HepG2 (cell line): ENCODE data around the gene EPG5. TPM values are rescaled to one million over a fixed set of nuclear protein-coding genes. Genes with fewer than 3 reads are reported as not detected.

ENCODE experiments used
- ATAC-seq: fragments of 200-7000 bp; cut with Tn5 transposase; 3 replicates; pipeline ENCODE4 v1.9.1; 2020; ENCODE audit warnings: mild to moderate bottlenecking, moderate library complexity
- BruUV-seq: library from RNA; stranded (reverse); fragments of 400-500 nt; replicated peaks from 2 replicates; lab custom pipeline; 2021; lab: Mats Ljungman, UMichigan
- CTCF ChIA-PET: fragments of 300-600 bp; formaldehyde crosslinking; extraction: SDS; loops from one replicate; lab custom pipeline; 2021; ENCODE audit warnings: low total read pairs, inconsistent platforms, low intra/inter-chr PET ratio; lab: Yijun Ruan, JAX
- POLR2A ChIA-PET: fragments of 350-600 bp; sonication (Branson Sonifier 250); formaldehyde crosslinking; loops from one replicate; lab custom pipeline; 2020; ENCODE audit warnings: antibody characterized with exemption, inconsistent platforms; lab: Yijun Ruan, JAX
- DNase-seq: peaks from one replicate; pipeline ENCODE4 v3.0.0-alpha.2; 2015; ENCODE audit warnings: low spot score
- FAIRE-seq: peaks from 3 replicates; lab custom pipeline; 2011; peaks lifted over from hg19 to GRCh38; lab: Jason Lieb, UNC
- H2AFZ ChIP-seq: one replicate; pipeline ENCODE4 v1.6.1; 2011; ENCODE audit warnings: low read length, inconsistent platforms
- H3K27ac ChIP-seq: fragments of 300-600 bp; 3 replicates; pipeline ENCODE4 v1.8.0; 2011; ENCODE audit warnings: mixed run types, mild to moderate bottlenecking, mixed read lengths, low read length, inconsistent platforms; ENCODE audit not compliant: insufficient read depth; ENCODE audit errors: extremely low read length
- H3K27me3 ChIP-seq, 2 experiments: fragments of 200-600 bp in 1 of 2; 2 replicates in 1 of 2; 3 replicates in 1 of 2; pipeline versions ENCODE4 v1.6.0 to v1.8.0; 2011; ENCODE audit warnings: low read length in 2 of 2, mild to moderate bottlenecking in 2 of 2, moderate library complexity in 2 of 2, inconsistent platforms in 1 of 2; ENCODE audit not compliant: insufficient read depth in 2 of 2, control insufficient read depth in 1 of 2
- H3K36me3 ChIP-seq, 2 experiments: fragments of 200-600 bp in 1 of 2; replicated peaks in 1 of 2; 2 replicates in 1 of 2; 3 replicates in 1 of 2; pipeline versions ENCODE4 v1.5.1 to v1.8.0; 2011; ENCODE audit warnings: low read length in 2 of 2, inconsistent platforms in 1 of 2; ENCODE audit not compliant: insufficient read depth in 2 of 2, control insufficient read depth in 1 of 2
- H3K4me1 ChIP-seq: 2 replicates; pipeline ENCODE4 v1.5.1; 2012; ENCODE audit warnings: low read length, inconsistent platforms; ENCODE audit not compliant: insufficient read depth
- H3K4me2 ChIP-seq: 2 replicates; pipeline ENCODE4 v1.6.0; 2011; ENCODE audit warnings: low read depth, low read length, inconsistent platforms
- H3K4me3 ChIP-seq, 3 experiments: fragments of 200-600 bp in 1 of 3; sonication (generic), shearing (Covaris generic) in 1 of 3; replicated peaks in 1 of 3; 2 replicates each; pipeline ENCODE4 v1.5.1; 2011 to 2016; ENCODE audit warnings: low read length in 3 of 3, inconsistent platforms in 2 of 3, low read depth in 2 of 3, mild to moderate bottlenecking in 2 of 3, control low read depth in 1 of 3, mixed read lengths in 1 of 3; ENCODE audit not compliant: insufficient read depth in 1 of 3
- H3K79me2 ChIP-seq: one replicate; pipeline ENCODE4 v1.6.1; 2011; ENCODE audit warnings: low read length, inconsistent platforms; ENCODE audit not compliant: insufficient read depth
- H3K9ac ChIP-seq: 2 replicates; pipeline ENCODE4 v1.6.0; 2011; ENCODE audit warnings: mild to moderate bottlenecking, low read depth, low read length, inconsistent platforms; ENCODE audit not compliant: insufficient read depth
- H3K9me3 ChIP-seq: 2 replicates; pipeline ENCODE4 v1.5.1; 2012; ENCODE audit warnings: mild to moderate bottlenecking, low read length
- H4K20me1 ChIP-seq: 2 replicates; pipeline ENCODE4 v1.6.0; 2011; ENCODE audit warnings: inconsistent platforms, mild to moderate bottlenecking, low read length, moderate library complexity; ENCODE audit not compliant: insufficient read depth
- DPF2 ChIP-seq: sonication (generic); formaldehyde crosslinking; IDR thresholded peaks from 2 replicates; pipeline ENCODE4 v1.4.0; 2020; ENCODE audit warnings: mild to moderate bottlenecking, low read depth, missing genetic modification reagents, borderline replicate concordance
- HNRNPH1 ChIP-seq: fragments of 200-400 bp; formaldehyde crosslinking; optimal IDR thresholded peaks from 2 replicates; pipeline ENCODE3; 2017; ENCODE audit warnings: mild to moderate bottlenecking, low read depth, low read length
- SUZ12 ChIP-seq: fragments of 150-350 bp; IDR thresholded peaks from 2 replicates; pipeline ENCODE4 v1.6.1; 2014; ENCODE audit warnings: low read depth, low read length
- ZNF510 ChIP-seq: sonication (generic); formaldehyde crosslinking; IDR thresholded peaks from 2 replicates; pipeline ENCODE4 v1.4.0; 2020; ENCODE audit warnings: low read depth, mild to moderate bottlenecking, missing genetic modification reagents
- ZNF614 ChIP-seq: IDR thresholded peaks from 2 replicates; pipeline ENCODE4 v1.6.1; 2018; ENCODE audit warnings: missing biosample characterization, missing genetic modification reagents, inconsistent platforms, borderline replicate concordance
- ZNF7 ChIP-seq: IDR thresholded peaks from 2 replicates; pipeline ENCODE4 v1.6.1; 2016; ENCODE audit warnings: missing biosample characterization, missing genetic modification reagents
- ZNF772 ChIP-seq: sonication (generic); formaldehyde crosslinking; IDR thresholded peaks from 2 replicates; pipeline ENCODE4 v1.5.0; 2020; ENCODE audit warnings: mild to moderate bottlenecking, missing genetic modification reagents
- WGBS: methylation state at CpG from one replicate; pipeline ENCODE4 v1.1.6; 2017; ENCODE audit warnings: low lambda C conversion rate; 5-methylcytosine and 5-hydroxymethylcytosine counted together
- in situ Hi-C: cut with HindIII; loops from 2 replicates; pipeline ENCODE4 v1.10.0; 2017; ENCODE audit warnings: low pct_unique_long_range_greater_than_20kb; ENCODE audit not compliant: extremely low pct_ligation_motif_present
- intact Hi-C: fragments of 100-400 bp; cut with micrococcal nuclease; formaldehyde crosslinking; loops from one replicate; pipeline ENCODE4 v1.10.0; 2022; ENCODE audit not compliant: unreplicated experiment
- polyA plus RNA-seq, 8 experiments: library from polyadenylated mRNA; depleted of rRNA in 3 of 8; stranded (reverse) in 7 of 8; unstranded in 1 of 8; fragments of >200 nt; fragmentation: Illumina TruSeq in 4 of 8; extraction: Trizol in 4 of 8; gene quantifications; 2 replicates each; pipeline versions ENCODE4 v1.2.1 to v1.2.3, GENCODE V29; 2011 to 2016; ENCODE audit warnings: low read depth in 4 of 8, missing spikeins in 1 of 8, mixed read lengths in 1 of 8; ENCODE audit not compliant: insufficient read depth in 1 of 8
- total RNA-seq, 5 experiments: library from RNA; depleted of rRNA; stranded (reverse); fragments of >200 nt; fragmentation: Illumina TruSeq; extraction: Trizol; gene quantifications; 2 replicates each; pipeline ENCODE4 v1.2.3, GENCODE V29; 2016; ENCODE audit warnings: low read depth in 1 of 5
- TF ChIP-seq, protein P1 (sequence below), 2 experiments: sonication (generic) in 1 of 2; formaldehyde crosslinking in 1 of 2; IDR thresholded peaks; 2 replicates each; pipeline versions ENCODE4 v1.4.0 to v1.6.1; 2018 to 2020; ENCODE audit warnings: missing genetic modification reagents in 2 of 2, borderline replicate concordance in 1 of 2, low read depth in 1 of 2, mild to moderate bottlenecking in 1 of 2, missing biosample characterization in 1 of 2
- TF ChIP-seq, protein P2 (sequence below): sonication (generic); formaldehyde crosslinking; IDR thresholded peaks from 2 replicates; pipeline ENCODE4 v1.5.0; 2020; ENCODE audit warnings: missing genetic modification reagents

EPG5 gene
- total and polyA plus RNA-seq, 2 of the 13 experiments (the other 11 are each of a cell fraction or from before 2014, with no cell fraction given) = 6.7 to 9.3 TPM

DNA sequence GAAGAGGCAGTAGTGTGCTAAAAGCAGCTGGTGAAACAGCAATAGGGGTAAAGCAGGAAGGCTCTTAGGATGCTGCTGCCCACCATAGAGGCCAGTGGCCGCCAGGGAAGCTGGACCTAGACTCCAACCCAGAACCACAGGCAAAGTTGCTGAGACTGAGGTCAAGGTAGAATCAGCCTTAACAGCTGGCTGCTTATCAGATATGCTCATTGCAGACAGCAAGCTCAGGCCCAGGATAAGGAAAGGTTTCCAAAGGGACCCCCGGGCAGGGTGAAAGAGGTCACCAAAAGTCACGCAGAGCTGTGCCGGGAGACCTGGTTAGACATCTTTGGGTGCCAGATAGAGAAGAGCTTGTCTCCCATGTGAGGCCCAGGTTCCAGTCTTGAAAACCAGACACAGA is 42.9 kb upstream of the EPG5 start:
- H3K9me3 ChIP-seq = no peaks in the 10 kb centered on the region
- H4K20me1 ChIP-seq = no peaks in the 10 kb centered on the region
- peaks cover 0 to 4% of the 10 kb centered on the region in 2 experiments; a peak in 1 of 5 replicates for H3K27me3 ChIP-seq
- FAIRE-seq (no peak), ATAC-seq (no peak), DNase-seq (no peak)
- no TSS peak for BruUV-seq
- no peak overlapping the region for H3K4me2 ChIP-seq
- H3K79me2 ChIP-seq = no peaks in the 10 kb centered on the region
- no peak overlapping the region for H3K9ac ChIP-seq
- ChIA-PET CTCF (no interaction called here), POLR2A (no interaction called here)
- TF ChIP-seq ZNF772 (no peak), SUZ12 (no peak)
- no peak overlapping the region for H3K27ac ChIP-seq
- H3K4me1 ChIP-seq = no peaks in the 10 kb centered on the region
- in situ Hi-C loops (no loop called here), intact Hi-C loops (no loop called here)
- no peak overlapping the region for H3K4me3 ChIP-seq
- no peak overlapping the region for H2AFZ ChIP-seq
- no peaks in the 10 kb centered on the region for H3K36me3 ChIP-seq
- WGBS = 85% methylated on average over 3 of the region's 4 CpGs

DNA sequence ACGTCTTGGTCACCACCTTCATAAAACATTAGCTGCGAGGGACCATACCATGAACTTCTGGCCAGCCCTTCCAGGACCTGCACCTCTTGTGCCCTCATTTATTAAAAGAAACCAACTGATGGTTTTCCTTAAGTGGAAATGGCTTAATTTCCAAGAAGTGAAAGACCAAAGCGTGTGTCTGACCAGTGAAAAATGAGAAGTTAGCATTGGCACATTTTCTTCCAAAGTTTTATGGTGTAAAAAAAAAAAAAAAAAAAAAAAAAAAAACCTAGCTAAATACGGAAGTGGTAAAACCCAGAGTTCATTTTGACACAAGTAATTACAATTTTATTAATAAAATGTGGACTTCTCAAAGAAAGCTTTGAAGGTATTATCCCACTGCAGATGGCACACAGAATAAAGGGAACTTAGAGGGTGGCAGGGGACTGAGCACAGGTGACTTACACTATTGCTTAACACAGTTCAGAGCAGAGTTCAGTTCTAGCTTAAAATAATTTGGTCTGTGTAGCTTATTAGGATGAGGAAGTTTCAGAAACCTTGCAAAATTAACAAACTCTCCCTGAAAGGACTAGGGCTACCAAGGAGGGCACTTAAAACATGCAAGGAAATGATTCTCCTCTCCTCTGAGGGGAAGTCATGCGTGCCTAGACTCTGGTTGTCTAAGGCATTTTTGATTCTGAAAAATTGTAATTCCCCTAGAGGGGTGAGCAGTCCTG is 42.2 kb upstream of the EPG5 start:
- ATAC-seq (no peak), FAIRE-seq (no peak), DNase-seq (no peak)
- Histone ChIP-seq H3K36me3 (no peaks in the 10 kb centered on the region), H2AFZ (no peak overlapping the region), H3K27ac (no peak overlapping the region), H4K20me1 (no peaks in the 10 kb centered on the region), H3K27me3 (peaks cover 0 to 4% of the 10 kb centered on the region in 2 experiments; a peak in 1 of 5 replicates), H3K4me1 (no peaks in the 10 kb centered on the region), H3K4me2 (no peak overlapping the region), H3K4me3 (no peak overlapping the region), H3K9ac (no peak overlapping the region), H3K79me2 (no peaks in the 10 kb centered on the region), H3K9me3 (no peaks in the 10 kb centered on the region)
- BruUV-seq = no TSS peak
- no peak for TF ChIP-seq DPF2
- no peak for TF ChIP-seq ZNF7 (CRISPR knock-in tag)
- no peak for TF ChIP-seq HNRNPH1
- no peak for TF ChIP-seq ZNF510 (CRISPR knock-in tag)
- no peak for TF ChIP-seq ZNF614
- TF ChIP-seq, protein P1, sequence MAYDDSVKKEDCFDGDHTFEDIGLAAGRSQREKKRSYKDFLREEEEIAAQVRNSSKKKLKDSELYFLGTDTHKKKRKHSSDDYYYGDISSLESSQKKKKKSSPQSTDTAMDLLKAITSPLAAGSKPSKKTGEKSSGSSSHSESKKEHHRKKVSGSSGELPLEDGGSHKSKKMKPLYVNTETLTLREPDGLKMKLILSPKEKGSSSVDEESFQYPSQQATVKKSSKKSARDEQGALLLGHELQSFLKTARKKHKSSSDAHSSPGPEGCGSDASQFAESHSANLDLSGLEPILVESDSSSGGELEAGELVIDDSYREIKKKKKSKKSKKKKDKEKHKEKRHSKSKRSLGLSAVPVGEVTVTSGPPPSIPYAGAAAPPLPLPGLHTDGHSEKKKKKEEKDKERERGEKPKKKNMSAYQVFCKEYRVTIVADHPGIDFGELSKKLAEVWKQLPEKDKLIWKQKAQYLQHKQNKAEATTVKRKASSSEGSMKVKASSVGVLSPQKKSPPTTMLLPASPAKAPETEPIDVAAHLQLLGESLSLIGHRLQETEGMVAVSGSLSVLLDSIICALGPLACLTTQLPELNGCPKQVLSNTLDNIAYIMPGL (CRISPR knock-in tag; IDR thresholded peaks at IDR 0.05; ENCODE audit: borderline replicate concordance in 1 of 2, low read depth in 1 of 2) = no peak
- TF ChIP-seq, protein P2, sequence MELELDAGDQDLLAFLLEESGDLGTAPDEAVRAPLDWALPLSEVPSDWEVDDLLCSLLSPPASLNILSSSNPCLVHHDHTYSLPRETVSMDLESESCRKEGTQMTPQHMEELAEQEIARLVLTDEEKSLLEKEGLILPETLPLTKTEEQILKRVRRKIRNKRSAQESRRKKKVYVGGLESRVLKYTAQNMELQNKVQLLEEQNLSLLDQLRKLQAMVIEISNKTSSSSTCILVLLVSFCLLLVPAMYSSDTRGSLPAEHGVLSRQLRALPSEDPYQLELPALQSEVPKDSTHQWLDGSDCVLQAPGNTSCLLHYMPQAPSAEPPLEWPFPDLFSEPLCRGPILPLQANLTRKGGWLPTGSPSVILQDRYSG (CRISPR knock-in tag) = no peak
- in situ Hi-C loops (no loop called here), intact Hi-C loops (no loop called here)
- CTCF ChIA-PET = no interaction called here
- POLR2A ChIA-PET = no interaction called here
- WGBS = 60% methylated on average over 5 of the region's 5 CpGs
